Nephron (organoid): Measurements from ENCODE around the gene APAF1.

Experiments
- H3K27ac Mint-ChIP-seq, 3 experiments: 2 replicates each; pipeline ENCODE4 v1.8.0; 2020; ENCODE audit warnings: mixed read lengths in 3 of 3, mild to moderate bottlenecking in 2 of 3, moderate library complexity in 1 of 3
- H3K27me3 Mint-ChIP-seq: 2 replicates; pipeline ENCODE4 v1.8.0; 2021; ENCODE audit warnings: low read depth, mild to moderate bottlenecking, moderate library complexity, mixed read lengths
- H3K36me3 Mint-ChIP-seq: 2 replicates; pipeline ENCODE4 v1.8.0; 2020; ENCODE audit warnings: low read depth, mixed read lengths
- H3K4me1 Mint-ChIP-seq: 2 replicates; pipeline ENCODE4 v1.8.0; 2020; ENCODE audit warnings: mixed read lengths
- H3K4me3 Mint-ChIP-seq, 3 experiments: 2 replicates each; pipeline ENCODE4 v1.8.0; 2020; ENCODE audit warnings: mild to moderate bottlenecking in 3 of 3, mixed read lengths in 3 of 3, moderate library complexity in 2 of 3
- H3K9me3 Mint-ChIP-seq: 2 replicates; pipeline ENCODE4 v1.8.0; 2020; ENCODE audit warnings: mixed read lengths
- CTCF ChIP-seq, 3 experiments: fragments of 200-600 bp; sonication (generic); IDR thresholded peaks; one replicate each; pipeline ENCODE4 v1.5.0; 2021; ENCODE audit warnings: antibody characterized with exemption in 3 of 3; ENCODE audit not compliant: unreplicated experiment in 3 of 3

APAF1 gene

GRCh38 chr12:98736352-98737321 is 91.5 kb downstream of the APAF1 start:
- H3K4me3 Mint-ChIP-seq = peak overlapping the region in 1 of 3 experiments; percentile 14

GRCh38 chr12:98737322-98737712 is 92.2 kb downstream of the APAF1 start:
- no peak for TF ChIP-seq CTCF (IDR thresholded peaks at IDR 0.05; ENCODE audit: unreplicated experiment in 3 of 3)
- Mint-ChIP-seq H3K4me1 (peaks cover 40% of the 10 kb centered on the region), H3K27ac (peak overlapping the region; percentile 26 to 54 (median 27)), H3K4me3 (no peak overlapping the region), H3K9me3 (no peaks in the 10 kb centered on the region), H3K27me3 (peaks cover 6% of the 10 kb centered on the region), H3K36me3 (peaks cover 27% of the 10 kb centered on the region)

More at GRCh38 chr12:98736352-98737321, 91.5 kb downstream of the APAF1 start:
- Mint-ChIP-seq H3K36me3 (peaks cover 33% of the 10 kb centered on the region), H3K27ac (peak overlapping the region; percentile 26 to 54 (median 27)), H3K9me3 (no peaks in the 10 kb centered on the region), H3K27me3 (no peaks in the 10 kb centered on the region), H3K4me1 (peaks cover 34% of the 10 kb centered on the region)
- no peak for TF ChIP-seq CTCF (IDR thresholded peaks at IDR 0.05; ENCODE audit: unreplicated experiment in 3 of 3)

GRCh38 chr12:98738002-98738401 is 92.9 kb downstream of the APAF1 start:
- H3K27me3 Mint-ChIP-seq = peaks cover 9% of the 10 kb centered on the region
- TF ChIP-seq CTCF (IDR thresholded peaks at IDR 0.05; ENCODE audit: unreplicated experiment in 3 of 3) = no peak
- peaks cover 44% of the 10 kb centered on the region for H3K4me1 Mint-ChIP-seq
- no peak overlapping the region for H3K4me3 Mint-ChIP-seq
- no peaks in the 10 kb centered on the region for H3K9me3 Mint-ChIP-seq
- no peak overlapping the region for H3K27ac Mint-ChIP-seq
- peaks cover 23% of the 10 kb centered on the region for H3K36me3 Mint-ChIP-seq

- no peaks in the 10 kb centered on the region for H3K9me3 Mint-ChIP-seq
- no peak overlapping the region for H3K4me3 Mint-ChIP-seq
- peaks cover 22% of the 10 kb centered on the region for H3K36me3 Mint-ChIP-seq
- TF ChIP-seq CTCF (IDR thresholded peaks at IDR 0.05; ENCODE audit: unreplicated experiment in 3 of 3) = no peak
- peaks cover 9% of the 10 kb centered on the region for H3K27me3 Mint-ChIP-seq
- H3K27ac Mint-ChIP-seq = no peak overlapping the region
- H3K4me1 Mint-ChIP-seq = peaks cover 49% of the 10 kb centered on the region
These were observed 93.4 kb downstream of the APAF1 start for GRCh38 chr12:98738539-98738938.

- Mint-ChIP-seq H3K9me3 (no peaks in the 10 kb centered on the region), H3K27ac (no peak overlapping the region)
These were observed 95.7 kb downstream of the APAF1 start for GRCh38 chr12:98740751-98741150.

More at GRCh38 chr12:98740751-98741150, 95.7 kb downstream of the APAF1 start:
- Mint-ChIP-seq H3K27me3 (peaks cover 10% of the 10 kb centered on the region), H3K36me3 (peaks cover 6% of the 10 kb centered on the region), H3K4me3 (no peak overlapping the region), H3K4me1 (peaks cover 47% of the 10 kb centered on the region)
- TF ChIP-seq CTCF (IDR thresholded peaks at IDR 0.05; ENCODE audit: unreplicated experiment in 3 of 3) = no peak
